ENCODE data around the gene UNC5C.

DNA sequence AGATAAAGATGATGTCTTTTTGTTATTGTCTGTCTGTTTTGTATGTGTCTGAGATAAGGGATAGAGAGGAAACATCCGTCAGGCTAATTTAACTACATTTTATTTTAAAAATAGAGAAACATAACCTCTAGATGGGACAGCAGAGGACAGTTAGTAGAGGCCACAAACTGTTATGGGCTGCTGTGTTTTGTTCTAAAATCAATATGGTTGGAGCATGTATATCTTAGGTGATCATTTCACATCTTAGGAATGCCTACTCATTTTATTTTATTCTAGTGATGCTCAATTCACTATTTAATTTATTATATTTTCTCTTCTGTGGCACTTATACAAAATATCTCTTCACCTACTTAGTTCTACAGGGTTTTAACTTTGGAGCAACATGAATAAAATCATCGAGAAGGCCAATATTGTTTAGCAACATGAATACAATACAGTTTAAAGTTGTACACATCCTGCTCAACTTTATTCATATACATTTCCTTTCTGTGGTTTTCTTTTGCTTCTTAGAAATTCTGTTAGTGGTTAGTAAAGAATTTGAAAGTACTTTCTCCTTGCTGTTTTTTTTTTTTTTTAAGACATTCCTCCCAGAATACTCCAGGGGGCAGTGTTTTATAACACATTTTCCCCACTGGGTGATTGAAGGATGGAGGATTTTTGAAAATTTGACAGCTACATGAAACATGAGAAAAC, 392.9 kb downstream of the UNC5C start:
- TF ChIP-seq CTCF (IDR thresholded peaks at IDR 0.05; ENCODE audit: low read length), result peak; percentile 67; the same call in 1 of the 2 replicates
- no peak for TF ChIP-seq EZH2 (IDR thresholded peaks at IDR 0.05; ENCODE audit: borderline replicate concordance, low read length)
